Measurements from ENCODE around the gene ROPN1L. TPM values are rescaled to one million over a fixed set of nuclear protein-coding genes. Genes with fewer than 3 reads are reported as not detected.

ROPN1L gene
- total RNA-seq, 2 donors from 2014 or later: not detected

DNA sequence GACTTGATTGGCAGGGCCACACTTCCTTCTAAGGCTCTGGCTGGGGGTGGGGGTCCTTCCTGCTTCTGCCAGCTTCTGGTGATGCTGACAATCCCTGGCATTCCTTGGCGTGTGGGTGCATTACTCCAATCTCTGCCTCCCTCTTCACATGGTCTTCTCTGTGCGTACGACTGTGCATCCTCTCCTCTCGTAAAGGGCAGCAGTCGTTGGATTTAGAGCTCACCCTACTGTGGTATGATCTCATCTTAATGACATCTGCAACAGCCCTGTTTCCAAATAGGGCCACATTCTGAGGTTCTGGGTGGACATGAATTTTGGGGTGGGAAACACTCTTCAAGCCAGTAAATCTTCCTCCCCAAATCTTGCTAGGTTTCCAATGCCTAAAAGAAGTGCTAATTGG, 36.8 kb downstream of the ROPN1L start:
- no peak overlapping the region for H3K9ac ChIP-seq (ENCODE audit: low read depth in 2 of 2, low read length in 2 of 2)
- no peak for DNase-seq
- no peak overlapping the region for H3K27ac ChIP-seq
- no peaks in the 10 kb centered on the region for H3K36me3 ChIP-seq
- peaks cover 4% of the 10 kb centered on the region for H3K4me1 ChIP-seq
- H3K9me3 ChIP-seq: no peaks in the 10 kb centered on the region
- no peaks in the 10 kb centered on the region for H3K27me3 ChIP-seq
- intact Hi-C loops (cut with DNase I): no loop called here
- H3K4me3 ChIP-seq: no peak overlapping the region
- no peak for TF ChIP-seq CTCF (IDR thresholded peaks at IDR 0.05)

GRCh38 chr5:10479154-10479721, 37.6 kb downstream of the ROPN1L start:
- peaks cover 4% of the 10 kb centered on the region for H3K4me1 ChIP-seq
- no peak overlapping the region for H3K9ac ChIP-seq (ENCODE audit: low read depth in 2 of 2, low read length in 2 of 2)
- H3K27ac ChIP-seq: no peak overlapping the region
- intact Hi-C loops (cut with DNase I): no loop called here
- H3K4me3 ChIP-seq: no peak overlapping the region
- no peaks in the 10 kb centered on the region for H3K9me3 ChIP-seq
- TF ChIP-seq CTCF (IDR thresholded peaks at IDR 0.05): no peak
- H3K27me3 ChIP-seq: no peaks in the 10 kb centered on the region
- no peaks in the 10 kb centered on the region for H3K36me3 ChIP-seq
- peak; percentile 87 for DNase-seq

DNA sequence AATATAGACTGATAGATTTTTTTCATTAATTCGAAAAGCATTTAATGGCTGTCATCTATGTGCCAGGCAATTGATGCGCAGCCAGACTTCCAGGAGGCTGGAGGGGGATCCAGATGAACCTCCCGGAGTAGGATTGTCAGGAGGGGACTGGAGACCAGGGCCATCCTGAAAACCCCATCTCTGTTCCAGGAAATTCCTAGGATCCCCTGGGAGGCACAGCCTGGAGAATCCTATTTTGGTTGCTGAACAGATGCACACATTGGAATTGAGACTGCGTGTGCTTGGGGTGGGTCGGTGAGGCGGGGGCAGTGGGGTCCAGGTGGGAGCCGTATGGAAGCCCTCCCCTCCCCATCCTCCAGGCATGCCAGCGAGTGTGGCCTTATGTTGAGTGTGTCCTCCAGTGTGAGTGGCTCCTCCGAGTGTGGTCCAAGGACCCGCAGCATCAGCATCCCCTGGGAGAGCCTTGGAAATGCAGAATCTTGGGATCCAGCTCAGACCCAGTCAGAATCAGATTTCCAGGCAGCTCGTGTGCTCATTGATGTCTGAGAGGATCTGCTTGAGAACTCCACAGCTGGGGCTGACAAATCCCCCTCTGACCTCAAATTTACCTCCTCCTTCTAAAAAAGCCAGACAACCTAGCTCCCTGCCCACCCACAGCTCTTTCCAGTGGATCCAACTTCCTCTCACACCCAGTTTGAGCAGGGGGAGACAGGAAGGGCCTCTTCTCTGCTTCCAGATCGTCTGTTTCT, 38.7 kb downstream of the ROPN1L start:
- H3K4me1 ChIP-seq: peaks cover 4% of the 10 kb centered on the region
- no peaks in the 10 kb centered on the region for H3K27me3 ChIP-seq
- no peak overlapping the region for H3K9ac ChIP-seq (ENCODE audit: low read depth in 2 of 2, low read length in 2 of 2)
- H3K4me3 ChIP-seq: no peak overlapping the region
- DNase-seq: no peak
- no peaks in the 10 kb centered on the region for H3K9me3 ChIP-seq
- TF ChIP-seq CTCF (IDR thresholded peaks at IDR 0.05): no peak
- peak overlapping the region; percentile 36 for H3K27ac ChIP-seq
- no peaks in the 10 kb centered on the region for H3K36me3 ChIP-seq
- intact Hi-C loops (cut with DNase I): no loop called here

DNA sequence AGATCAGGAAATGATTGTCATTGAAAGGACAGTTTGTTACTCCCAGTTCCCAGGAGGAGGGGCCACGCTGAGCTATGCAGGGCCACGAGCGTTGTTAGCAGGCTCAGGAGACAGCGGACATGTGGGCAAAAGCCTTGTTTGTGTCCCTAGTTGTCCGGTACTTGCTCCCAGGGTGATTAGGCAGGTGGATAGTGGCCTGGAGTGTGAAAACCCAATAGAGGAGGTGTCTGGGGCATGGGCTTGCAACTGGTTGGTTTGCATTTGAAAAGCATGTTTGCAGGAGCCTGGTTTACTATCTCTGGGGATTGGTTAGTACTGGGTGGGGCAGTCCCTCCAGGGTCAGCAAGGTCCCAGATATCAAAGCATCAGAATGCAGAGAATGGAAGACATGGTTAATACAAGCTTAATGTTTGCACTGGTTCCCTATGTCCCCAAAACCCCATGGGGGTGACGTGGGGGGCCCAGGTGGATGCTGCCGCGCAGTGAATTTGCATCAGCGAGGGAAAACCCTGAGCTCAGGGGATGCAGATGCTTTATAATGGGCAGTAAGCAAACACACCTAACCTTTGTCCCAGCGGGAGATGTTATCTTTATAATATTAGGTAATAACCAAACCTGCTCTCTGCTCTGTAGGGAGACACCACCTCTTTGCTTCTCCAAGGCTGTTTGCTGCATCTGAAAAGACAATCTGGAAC, 39.7 kb downstream of the ROPN1L start:
- peak; percentile 38 for DNase-seq
- peak overlapping the region; percentile 36 for H3K27ac ChIP-seq

More for the DNA sequence above, 39.7 kb downstream of the ROPN1L start:
- Histone ChIP-seq H3K27me3 (no peaks in the 10 kb centered on the region), H3K4me3 (no peak overlapping the region), H3K4me1 (peaks cover 4% of the 10 kb centered on the region), H3K9ac (ENCODE audit: low read depth in 2 of 2, low read length in 2 of 2) (no peak overlapping the region), H3K36me3 (no peaks in the 10 kb centered on the region), H3K9me3 (no peaks in the 10 kb centered on the region)
- intact Hi-C loops (cut with DNase I): no loop called here
- no peak for TF ChIP-seq CTCF (IDR thresholded peaks at IDR 0.05)

Measured in colonic mucosa (tissue), 4 donors.